H1 (cell line): ENCODE data around the gene PPP1R18. TPM values are rescaled to one million over a fixed set of nuclear protein-coding genes. Genes with fewer than 3 reads are reported as not detected.

Experiments
- CTCF ChIA-PET: fragments of 300-600 bp; sonication (Branson Sonifier 250); formaldehyde crosslinking; loops from one replicate; lab custom pipeline; 2021; ENCODE audit not compliant: partially characterized antibody; lab: Charles Lee
- POLR2A ChIA-PET: fragments of 300-600 bp; sonication (Branson Sonifier 250); formaldehyde crosslinking; loops from one replicate; lab custom pipeline; 2021; ENCODE audit warnings: inconsistent platforms; ENCODE audit not compliant: partially characterized antibody; lab: Charles Lee
- DNase-seq, 2 experiments: peaks; one replicate each; pipeline versions ENCODE4 v3.0.0 to v3.0.0-alpha.2; 2010 to 2022; ENCODE audit warnings: low spot score in 2 of 2, low read depth in 1 of 2, mixed read lengths in 1 of 2
- FAIRE-seq: peaks from 2 replicates; lab custom pipeline; 2011; peaks lifted over from hg19 to GRCh38; lab: Jason Lieb, UNC
- H2AFZ ChIP-seq: 2 replicates; pipeline ENCODE4 v1.8.1; 2012; ENCODE audit warnings: low read length, inconsistent platforms
- H2AK5ac ChIP-seq: 2 replicates; pipeline ENCODE4 v1.6.1; 2013; ENCODE audit warnings: low read depth, low read length
- H2BK120ac ChIP-seq: replicated peaks from 2 replicates; pipeline ENCODE3; 2013; ENCODE audit warnings: low read depth, low read length, inconsistent platforms
- H2BK12ac ChIP-seq: 2 replicates; pipeline ENCODE4 v1.6.1; 2013; ENCODE audit warnings: low read depth, low read length
- H2BK15ac ChIP-seq: 2 replicates; pipeline ENCODE4 v1.6.1; 2013; ENCODE audit warnings: low read length
- H2BK20ac ChIP-seq: 2 replicates; pipeline ENCODE4 v1.6.1; 2013; ENCODE audit warnings: low read length
- H2BK5ac ChIP-seq: 2 replicates; pipeline ENCODE4 v1.6.1; 2013; ENCODE audit warnings: low read depth, low read length
- H3K14ac ChIP-seq: 2 replicates; pipeline ENCODE4 v1.6.1; 2013; ENCODE audit warnings: inconsistent platforms; ENCODE audit not compliant: insufficient read length
- H3K18ac ChIP-seq: 2 replicates; pipeline ENCODE4 v1.6.1; 2013; ENCODE audit warnings: low read length; ENCODE audit errors: extremely low read depth
- H3K23ac ChIP-seq: 2 replicates; pipeline ENCODE4 v1.6.1; 2013; ENCODE audit warnings: inconsistent platforms; ENCODE audit not compliant: insufficient read length
- H3K23me2 ChIP-seq: 2 replicates; pipeline ENCODE4 v1.6.1; 2013; ENCODE audit warnings: low read depth, low read length
- H3K27ac ChIP-seq: 2 replicates; pipeline ENCODE4 v1.6.1; 2011; ENCODE audit warnings: low read depth, low read length, inconsistent platforms
- H3K27me3 ChIP-seq, 4 experiments: replicated peaks in 1 of 4; 1 replicate in 1 of 4; 2 replicates in 3 of 4; pipeline versions ENCODE4 v1.6.1 to v1.8.1; 2011 to 2013; ENCODE audit warnings: low read length in 3 of 4, mild to moderate bottlenecking in 3 of 4, inconsistent platforms in 2 of 4, mixed read lengths in 2 of 4, moderate library complexity in 1 of 4; ENCODE audit not compliant: control insufficient read depth in 3 of 4, insufficient read depth in 3 of 4; ENCODE audit errors: extremely low read depth in 1 of 4
- H3K36me3 ChIP-seq, 4 experiments: 2 replicates each; pipeline versions ENCODE4 v1.6.1 to v1.8.1; 2011 to 2013; ENCODE audit warnings: mild to moderate bottlenecking in 4 of 4, low read length in 3 of 4, moderate library complexity in 2 of 4, control low read depth in 1 of 4, inconsistent platforms in 1 of 4; ENCODE audit not compliant: insufficient read depth in 4 of 4, control insufficient read depth in 2 of 4
- H3K4ac ChIP-seq: replicated peaks from 2 replicates; pipeline ENCODE3; 2013; ENCODE audit warnings: low read length, low read depth, mixed read lengths, inconsistent platforms; ENCODE audit not compliant: insufficient read length
- H3K4me1 ChIP-seq, 4 experiments: replicated peaks in 1 of 4; 1 replicate in 1 of 4; 2 replicates in 3 of 4; pipeline versions ENCODE4 v1.6.1 to v1.8.1; 2011 to 2013; ENCODE audit warnings: low read length in 3 of 4, inconsistent platforms in 2 of 4, mixed read lengths in 1 of 4; ENCODE audit not compliant: insufficient read depth in 4 of 4, control insufficient read depth in 3 of 4
- H3K4me2 ChIP-seq, 2 experiments: 2 replicates each; pipeline versions ENCODE4 v1.6.1 to v1.8.1; 2011 to 2013; ENCODE audit warnings: low read depth in 2 of 2, low read length in 2 of 2, control low read depth in 1 of 2, inconsistent platforms in 1 of 2, mild to moderate bottlenecking in 1 of 2; ENCODE audit not compliant: insufficient read depth in 1 of 2
- H3K4me3 ChIP-seq, 4 experiments: fragments of 200-600, 300-600 bp in 1 of 4; sonication (generic), shearing (Covaris generic), sonication (Bioruptor Twin) in 1 of 4; 2 replicates each; pipeline versions ENCODE4 v1.5.1 to v1.8.1; 2011 to 2016; ENCODE audit warnings: low read length in 4 of 4, low read depth in 3 of 4, control low read depth in 2 of 4, inconsistent platforms in 2 of 4, mild to moderate bottlenecking in 2 of 4, mixed read lengths in 1 of 4, moderate library complexity in 1 of 4; ENCODE audit not compliant: insufficient read depth in 2 of 4; ENCODE audit errors: extremely low read depth in 1 of 4
- H3K56ac ChIP-seq: replicated peaks from 2 replicates; pipeline ENCODE3; 2013; ENCODE audit warnings: low read depth, mild to moderate bottlenecking, mixed read lengths, low read length, inconsistent platforms; ENCODE audit not compliant: insufficient read length
- H3K79me1 ChIP-seq: 2 replicates; pipeline ENCODE4 v1.6.1; 2013; ENCODE audit warnings: low read depth, low read length, control low read depth
- H3K79me2 ChIP-seq, 2 experiments: 2 replicates each; pipeline versions ENCODE4 v1.6.1 to v1.8.1; 2012 to 2013; ENCODE audit warnings: low read length in 2 of 2, mild to moderate bottlenecking in 2 of 2, inconsistent platforms in 1 of 2; ENCODE audit not compliant: insufficient read depth in 2 of 2, control insufficient read depth in 1 of 2
- H3K9ac ChIP-seq, 4 experiments: replicated peaks in 1 of 4; 1 replicate in 1 of 4; 2 replicates in 3 of 4; pipeline versions ENCODE4 v1.6.1 to v1.8.1; 2011 to 2013; ENCODE audit warnings: low read depth in 3 of 4, low read length in 3 of 4, control low read depth in 2 of 4, mild to moderate bottlenecking in 2 of 4, moderate library complexity in 2 of 4, inconsistent platforms in 1 of 4; ENCODE audit errors: extremely low read depth in 1 of 4
- H3K9me3 ChIP-seq, 2 experiments: 2 replicates each; pipeline versions ENCODE4 v1.6.1 to v1.8.1; 2012 to 2013; ENCODE audit warnings: mild to moderate bottlenecking in 2 of 2, moderate library complexity in 2 of 2, control low read depth in 1 of 2, inconsistent platforms in 1 of 2, low read depth in 1 of 2, low read length in 1 of 2, mixed read lengths in 1 of 2; ENCODE audit not compliant: insufficient read depth in 2 of 2
- H4K20me1 ChIP-seq, 2 experiments: replicated peaks in 1 of 2; 2 replicates each; pipeline versions ENCODE3 to v1.8.1; 2011 to 2013; ENCODE audit warnings: inconsistent platforms in 2 of 2, low read length in 2 of 2, mild to moderate bottlenecking in 1 of 2; ENCODE audit not compliant: insufficient read depth in 2 of 2, control insufficient read depth in 1 of 2
- H4K5ac ChIP-seq: 2 replicates; pipeline ENCODE4 v1.6.1; 2013; ENCODE audit warnings: low read length, low read depth, mixed read lengths, inconsistent platforms; ENCODE audit not compliant: insufficient read length
- H4K8ac ChIP-seq: 2 replicates; pipeline ENCODE4 v1.8.0; 2013; ENCODE audit warnings: mild to moderate bottlenecking, moderate library complexity, low read length, inconsistent platforms; ENCODE audit not compliant: insufficient read depth; ENCODE audit errors: extremely low read depth
- H4K91ac ChIP-seq: replicated peaks from 2 replicates; pipeline ENCODE3; 2013; ENCODE audit warnings: low read length, mixed read lengths, inconsistent platforms; ENCODE audit not compliant: insufficient read length
- BACH1 ChIP-seq: IDR thresholded peaks from 2 replicates; pipeline ENCODE4 v1.6.1; 2012; ENCODE audit warnings: low read length, improper control_type of control experiment
- BRCA1 ChIP-seq: IDR thresholded peaks from 2 replicates; pipeline ENCODE4 v1.6.1; 2012; ENCODE audit warnings: low read depth, low read length, improper control_type of control experiment
- EZH2 ChIP-seq: fragments of 200-600 bp; sonication (generic); IDR thresholded peaks from 2 replicates; pipeline ENCODE4 v1.7.1; 2012; ENCODE audit warnings: low read depth, mild to moderate bottlenecking, moderate library complexity, low read length, inconsistent platforms; ENCODE audit not compliant: severe bottlenecking
- HDAC2 ChIP-seq, 2 experiments: fragments of 300-600 bp in 1 of 2; sonication (generic) in 1 of 2; IDR thresholded peaks; 2 replicates each; pipeline ENCODE4 v1.6.1; 2011 to 2012; ENCODE audit warnings: low read depth in 2 of 2, low read length in 2 of 2, mild to moderate bottlenecking in 2 of 2, moderate library complexity in 2 of 2, borderline replicate concordance in 1 of 2, inconsistent platforms in 1 of 2
- JUN ChIP-seq: IDR thresholded peaks from 2 replicates; pipeline ENCODE4 v1.6.1; 2011; ENCODE audit warnings: low read depth, mild to moderate bottlenecking, improper control_type of control experiment, low read length
- SIX5 ChIP-seq: IDR thresholded peaks from 2 replicates; pipeline ENCODE4 v1.6.1; 2011; ENCODE audit warnings: mild to moderate bottlenecking, low read depth, low read length
- SP2 ChIP-seq: IDR thresholded peaks from 2 replicates; pipeline ENCODE4 v1.6.1; 2012; ENCODE audit warnings: mild to moderate bottlenecking, low read length, inconsistent platforms
- YY1 ChIP-seq: IDR thresholded peaks from 2 replicates; pipeline ENCODE4 v1.6.1; 2011; ENCODE audit warnings: low read depth, mild to moderate bottlenecking, low read length
- WGBS, 2 experiments: shearing (Covaris generic) in 1 of 2; methylation state at CpG; one replicate each; pipeline versions ENCODE4 v1.1.6 to v1.1.7; 2013 to 2015; ENCODE audit warnings: low lambda C conversion rate in 2 of 2, mixed read lengths in 2 of 2, inconsistent platforms in 1 of 2, low coverage in 1 of 2, missing lambda C conversion rate in 1 of 2; ENCODE audit not compliant: insufficient replicate concordance in 2 of 2, insufficient coverage in 1 of 2, insufficient read length in 1 of 2; ENCODE audit errors: extremely low coverage in 1 of 2, missing lambda C conversion rate in 1 of 2; 5-methylcytosine and 5-hydroxymethylcytosine counted together
- polyA plus RNA-seq, 7 experiments: library from polyadenylated mRNA; depleted of rRNA in 3 of 7; stranded (reverse) in 5 of 7; unstranded in 2 of 7; fragments of >200 nt in 5 of 7; fragments of 200-250 nt in 2 of 7; gene quantifications; 1 replicate in 5 of 7; 2 replicates in 1 of 7; 4 replicates in 1 of 7; pipeline versions ENCODE4 v1.2.1 to v1.2.3, GENCODE V29; 2011 to 2013; ENCODE audit warnings: missing spikeins in 2 of 7, mixed read lengths in 2 of 7
- total RNA-seq: library from RNA; stranded (reverse); fragmentation: NEBNext Ultra II Directional; extraction: Animal tissue kit (Norgen Biotek cat#: 25700); gene quantifications from 2 replicates; pipeline ENCODE4 v1.2.1, GENCODE V29; 2021
- TF ChIP-seq, protein P1 (sequence below): IDR thresholded peaks from 2 replicates; pipeline ENCODE4 v1.6.1; 2011; ENCODE audit warnings: low read length, improper control_type of control experiment

Gene PPP1R18
- total and polyA plus RNA-seq, 2 of the 8 experiments (the other 6 are each of a cell fraction or from before 2014, with no cell fraction given), result 25.1 to 29.1 TPM

DNA sequence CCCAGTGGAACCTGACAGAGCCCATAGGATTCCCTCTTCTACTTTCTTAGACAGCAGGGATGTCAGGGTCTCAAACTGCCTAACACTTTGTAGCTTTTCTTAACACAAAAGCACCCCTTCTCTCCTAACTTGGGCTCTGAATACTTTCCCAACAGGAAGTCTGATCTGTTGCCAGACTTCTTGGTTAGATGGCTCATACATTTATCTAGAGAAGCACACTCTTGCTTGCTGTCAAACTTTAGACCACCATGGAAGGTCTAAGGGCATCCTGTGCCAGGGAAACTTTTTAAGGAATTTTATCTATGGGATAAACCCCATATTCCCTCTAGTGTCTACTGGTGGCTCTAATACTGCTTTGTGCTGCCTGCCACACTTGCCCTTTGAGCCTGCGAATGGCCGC, 42.8 kb downstream of the PPP1R18 start:
- H3K18ac ChIP-seq, result no peak overlapping the region
- H4K20me1 ChIP-seq, result peaks cover 0 to 2% of the 10 kb centered on the region in 2 experiments
- H4K91ac ChIP-seq, result no peak overlapping the region
- H3K56ac ChIP-seq, result no peak overlapping the region
- no peaks in the 10 kb centered on the region for H3K9me3 ChIP-seq
- no peak overlapping the region for H3K4me3 ChIP-seq
- peaks cover 8 to 19% (median 13%) of the 10 kb centered on the region in 4 experiments for H3K36me3 ChIP-seq
- no peak overlapping the region for H3K4me2 ChIP-seq
- DNase-seq (no peak), FAIRE-seq (no peak)
- ChIA-PET POLR2A (interaction anchor here (0.9 to 3.1 kb wide), 12 partner anchors 11 to 100 kb away, joined by 3 to 17 read pairs (median 6); partner anchors contain the start of genes MRPS18B and PPP1R10), CTCF (interaction anchor here (0.7 to 1.5 kb wide), 5 partner anchors 18 to 87 kb away, joined by 3 to 5 read pairs (median 3); partner anchors contain the start of gene DHX16)
- H3K27me3 ChIP-seq, result no peaks in the 10 kb centered on the region
- H3K14ac ChIP-seq, result no peak overlapping the region
- no peak overlapping the region for H3K23ac ChIP-seq
- H2AFZ ChIP-seq, result no peak overlapping the region
- no peak overlapping the region for H2BK15ac ChIP-seq
- H2BK120ac ChIP-seq, result no peak overlapping the region
- no peak overlapping the region for H2BK5ac ChIP-seq
- H3K4me1 ChIP-seq, result peaks cover 0 to 6% (median 4%) of the 10 kb centered on the region in 4 experiments; a peak in 5 of 7 replicates
- no peak overlapping the region for H4K5ac ChIP-seq
- H3K79me1 ChIP-seq, result peaks cover 6% of the 10 kb centered on the region
- WGBS, 2 experiments, result 97% methylated on average over 2 of the region's 2 CpGs; no CpG with 5 or more reads in 1 of the 2 experiments
- no peak overlapping the region for H4K8ac ChIP-seq
- no peak overlapping the region for H2BK12ac ChIP-seq
- H2BK20ac ChIP-seq, result no peak overlapping the region
- no peak overlapping the region for H3K4ac ChIP-seq
- H3K23me2 ChIP-seq, result peaks cover 5% of the 10 kb centered on the region; the same call in 1 of the 2 replicates
- H3K79me2 ChIP-seq, result peaks cover 3 to 20% of the 10 kb centered on the region in 2 experiments; a peak in 3 of 4 replicates
- H3K9ac ChIP-seq, result no peak overlapping the region
- H2AK5ac ChIP-seq, result no peak overlapping the region
- no peak overlapping the region for H3K27ac ChIP-seq
- TF ChIP-seq, protein P1, sequence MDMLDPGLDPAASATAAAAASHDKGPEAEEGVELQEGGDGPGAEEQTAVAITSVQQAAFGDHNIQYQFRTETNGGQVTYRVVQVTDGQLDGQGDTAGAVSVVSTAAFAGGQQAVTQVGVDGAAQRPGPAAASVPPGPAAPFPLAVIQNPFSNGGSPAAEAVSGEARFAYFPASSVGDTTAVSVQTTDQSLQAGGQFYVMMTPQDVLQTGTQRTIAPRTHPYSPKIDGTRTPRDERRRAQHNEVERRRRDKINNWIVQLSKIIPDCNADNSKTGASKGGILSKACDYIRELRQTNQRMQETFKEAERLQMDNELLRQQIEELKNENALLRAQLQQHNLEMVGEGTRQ, result no peak
- TF ChIP-seq SP2 (no peak), BRCA1 (no peak), EZH2 (no peak), HDAC2 (IDR thresholded peaks at IDR 0.05; ENCODE audit: borderline replicate concordance in 1 of 2, low read depth in 2 of 2, low read length in 2 of 2) (no peak), BACH1 (no peak), YY1 (no peak), JUN (no peak), SIX5 (no peak)
